Testis (tissue), 2 donors: ENCODE data around the gene C1orf116.

Experiments used
- CTCF ChIP-seq, 3 experiments: fragments of 450-650 bp in 2 of 3; fragments of 200-600 bp in 1 of 3; sonication (generic) in 1 of 3; IDR thresholded peaks; one replicate each; pipeline ENCODE4 v1.5.1; 2016 to 2019; ENCODE audit warnings: antibody characterized with exemption in 3 of 3, mild to moderate bottlenecking in 2 of 3, moderate library complexity in 1 of 3
- POLR2A ChIP-seq: fragments of 450-650 bp; IDR thresholded peaks from one replicate; pipeline ENCODE4 v1.6.1; 2017; ENCODE audit warnings: antibody characterized with exemption, mild to moderate bottlenecking, moderate library complexity

DNA sequence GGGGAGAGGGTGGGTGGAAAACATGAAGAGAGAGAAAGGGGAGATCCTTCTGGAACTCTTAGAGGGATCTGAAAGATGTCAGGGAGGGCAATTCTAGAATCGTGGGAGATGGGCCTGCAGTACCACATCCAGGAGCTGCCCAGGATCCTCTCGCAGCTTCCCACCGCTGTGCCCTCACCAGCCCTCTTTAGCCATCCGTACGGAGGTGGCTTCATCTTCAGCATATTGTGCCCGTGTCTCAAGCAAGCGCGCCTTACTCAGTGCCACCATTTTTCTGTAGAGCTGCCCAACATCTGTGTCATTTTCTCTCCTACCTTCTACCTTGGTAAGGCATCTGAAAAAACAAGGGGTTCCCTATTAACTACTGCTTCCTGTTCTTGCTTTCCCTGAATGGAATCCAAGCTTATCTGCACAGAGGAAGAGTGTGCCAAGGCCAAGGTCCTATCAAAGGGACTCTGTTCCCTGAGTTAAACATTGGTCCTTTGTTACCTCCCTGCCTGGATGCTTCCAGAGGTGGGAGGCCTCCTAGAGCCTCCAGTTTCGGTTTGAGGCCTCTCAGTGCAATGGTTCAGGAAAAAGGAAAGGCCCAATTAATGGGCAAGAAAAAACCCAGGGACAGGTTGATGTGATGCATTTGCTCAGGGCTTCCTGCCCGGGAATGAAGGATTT, 23.2 kb downstream of the C1orf116 start:
- TF ChIP-seq CTCF (IDR thresholded peaks at IDR 0.05), result no peak
- no peak for TF ChIP-seq POLR2A
